ENCODE results near the gene CNOT6.

Gene CNOT6

DNA sequence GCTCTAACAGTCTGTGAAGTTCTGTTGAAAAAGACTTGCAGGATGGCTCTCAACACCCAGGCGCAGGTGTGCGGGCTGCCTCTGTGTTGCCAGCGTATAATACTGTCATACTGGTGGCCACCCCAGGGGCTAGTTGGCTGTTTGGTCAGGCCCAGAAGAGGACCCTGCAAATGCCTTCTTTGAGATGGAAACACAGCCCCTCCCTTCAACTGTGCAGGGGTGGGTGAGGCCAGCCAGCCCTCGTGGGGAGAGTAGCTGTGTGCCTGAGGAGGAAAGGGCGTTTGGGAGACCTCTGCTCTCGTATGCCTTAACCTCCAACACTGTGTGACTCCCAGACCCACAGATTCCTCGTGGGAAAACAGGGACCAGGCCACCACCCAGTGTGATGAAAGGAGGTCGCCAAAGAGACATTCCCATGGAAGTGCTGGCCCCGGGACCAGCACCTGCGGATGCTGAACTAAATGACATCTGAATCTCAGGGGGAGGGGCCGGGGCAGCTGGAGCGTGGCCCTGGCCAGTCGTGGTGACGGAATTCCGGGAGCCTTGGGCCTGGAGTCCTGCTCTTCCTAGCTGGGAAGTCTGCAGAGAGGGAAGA, 108.4 kb downstream of the CNOT6 start:
- Histone ChIP-seq H3K79me2 (ENCODE audit: insufficient read depth, low read depth) (no peaks in the 10 kb centered on the region), H3K4me3 (IDR thresholded peaks at IDR 0.05; ENCODE audit: insufficient read depth, low read depth, low read length) (no peak overlapping the region), H3K27me3 (ENCODE audit: insufficient read depth, low read depth) (no peaks in the 10 kb centered on the region; the same call in 1 of the 2 replicates), H4K20me1 (ENCODE audit: insufficient read depth) (no peaks in the 10 kb centered on the region), H3K4me2 (no peak overlapping the region), H3K36me3 (ENCODE audit: insufficient read depth) (no peaks in the 10 kb centered on the region), H3K9ac (no peak overlapping the region), H2AFZ (ENCODE audit: low read depth) (no peak overlapping the region), H3K4me1 (ENCODE audit: low read depth, poor library complexity, severe bottlenecking) (no peaks in the 10 kb centered on the region), H3K27ac (no peak overlapping the region)
- TF ChIP-seq, protein P1, sequence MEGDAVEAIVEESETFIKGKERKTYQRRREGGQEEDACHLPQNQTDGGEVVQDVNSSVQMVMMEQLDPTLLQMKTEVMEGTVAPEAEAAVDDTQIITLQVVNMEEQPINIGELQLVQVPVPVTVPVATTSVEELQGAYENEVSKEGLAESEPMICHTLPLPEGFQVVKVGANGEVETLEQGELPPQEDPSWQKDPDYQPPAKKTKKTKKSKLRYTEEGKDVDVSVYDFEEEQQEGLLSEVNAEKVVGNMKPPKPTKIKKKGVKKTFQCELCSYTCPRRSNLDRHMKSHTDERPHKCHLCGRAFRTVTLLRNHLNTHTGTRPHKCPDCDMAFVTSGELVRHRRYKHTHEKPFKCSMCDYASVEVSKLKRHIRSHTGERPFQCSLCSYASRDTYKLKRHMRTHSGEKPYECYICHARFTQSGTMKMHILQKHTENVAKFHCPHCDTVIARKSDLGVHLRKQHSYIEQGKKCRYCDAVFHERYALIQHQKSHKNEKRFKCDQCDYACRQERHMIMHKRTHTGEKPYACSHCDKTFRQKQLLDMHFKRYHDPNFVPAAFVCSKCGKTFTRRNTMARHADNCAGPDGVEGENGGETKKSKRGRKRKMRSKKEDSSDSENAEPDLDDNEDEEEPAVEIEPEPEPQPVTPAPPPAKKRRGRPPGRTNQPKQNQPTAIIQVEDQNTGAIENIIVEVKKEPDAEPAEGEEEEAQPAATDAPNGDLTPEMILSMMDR (conservative IDR thresholded peaks at IDR 0.05; ENCODE audit: low read depth, low read length) = no peak

- Histone ChIP-seq H2AFZ (ENCODE audit: low read depth) (no peak overlapping the region), H3K79me2 (ENCODE audit: insufficient read depth, low read depth) (no peaks in the 10 kb centered on the region), H3K4me1 (ENCODE audit: low read depth, poor library complexity, severe bottlenecking) (no peaks in the 10 kb centered on the region), H3K27ac (no peak overlapping the region), H3K27me3 (ENCODE audit: insufficient read depth, low read depth) (no peaks in the 10 kb centered on the region; the same call in 1 of the 2 replicates), H4K20me1 (ENCODE audit: insufficient read depth) (no peaks in the 10 kb centered on the region), H3K9ac (no peak overlapping the region), H3K4me2 (no peak overlapping the region), H3K4me3 (IDR thresholded peaks at IDR 0.05; ENCODE audit: insufficient read depth, low read depth, low read length) (no peak overlapping the region), H3K36me3 (ENCODE audit: insufficient read depth) (no peaks in the 10 kb centered on the region)
- TF ChIP-seq, protein P1 (conservative IDR thresholded peaks at IDR 0.05; ENCODE audit: low read depth, low read length) = no peak
These were observed 109.0 kb downstream of the CNOT6 start for GRCh38 chr5:180603076-180603594.

- H3K79me2 ChIP-seq (ENCODE audit: insufficient read depth, low read depth) = no peaks in the 10 kb centered on the region
- H3K4me1 ChIP-seq (ENCODE audit: low read depth, poor library complexity, severe bottlenecking) = no peaks in the 10 kb centered on the region
- H3K36me3 ChIP-seq (ENCODE audit: insufficient read depth) = no peaks in the 10 kb centered on the region
- no peak overlapping the region for H2AFZ ChIP-seq (ENCODE audit: low read depth)
- no peak overlapping the region for H3K4me2 ChIP-seq
- H3K9ac ChIP-seq = no peak overlapping the region
- H3K4me3 ChIP-seq (IDR thresholded peaks at IDR 0.05; ENCODE audit: insufficient read depth, low read depth, low read length) = no peak overlapping the region
- TF ChIP-seq, protein P1 (conservative IDR thresholded peaks at IDR 0.05; ENCODE audit: low read depth, low read length) = no peak
- H3K27me3 ChIP-seq (ENCODE audit: insufficient read depth, low read depth) = no peaks in the 10 kb centered on the region; the same call in 1 of the 2 replicates
- no peaks in the 10 kb centered on the region for H4K20me1 ChIP-seq (ENCODE audit: insufficient read depth)
- H3K27ac ChIP-seq = no peak overlapping the region
These were observed 110.1 kb downstream of the CNOT6 start for GRCh38 chr5:180604271-180604670.

- Histone ChIP-seq H2AFZ (ENCODE audit: low read depth) (no peak overlapping the region), H3K27ac (no peak overlapping the region), H3K27me3 (ENCODE audit: insufficient read depth, low read depth) (no peaks in the 10 kb centered on the region; the same call in 1 of the 2 replicates), H4K20me1 (ENCODE audit: insufficient read depth) (no peaks in the 10 kb centered on the region), H3K4me1 (ENCODE audit: low read depth, poor library complexity, severe bottlenecking) (no peaks in the 10 kb centered on the region), H3K36me3 (ENCODE audit: insufficient read depth) (no peaks in the 10 kb centered on the region), H3K4me2 (no peak overlapping the region), H3K4me3 (IDR thresholded peaks at IDR 0.05; ENCODE audit: insufficient read depth, low read depth, low read length) (no peak overlapping the region), H3K9ac (no peak overlapping the region), H3K79me2 (ENCODE audit: insufficient read depth, low read depth) (no peaks in the 10 kb centered on the region)
- TF ChIP-seq, protein P1 (conservative IDR thresholded peaks at IDR 0.05; ENCODE audit: low read depth, low read length) = peak; percentile 71
These were observed 111.5 kb downstream of the CNOT6 start for GRCh38 chr5:180605554-180606214.

Data from KMS-11 (cell line).